Panc1 (cell line): ENCODE measurements around the gene MTCH1.

ENCODE experiments used
- CTCF ChIP-seq: fragments of 450-650 bp; IDR thresholded peaks from 2 replicates; pipeline ENCODE4 v1.5.1; 2017; ENCODE audit warnings: mild to moderate bottlenecking
- POLR2AphosphoS5 ChIP-seq: IDR thresholded peaks from 2 replicates; pipeline ENCODE4 v1.6.1; 2012; ENCODE audit warnings: mild to moderate bottlenecking, low read depth, low read length, moderate library complexity
- REST ChIP-seq, 2 experiments: IDR thresholded peaks; 2 replicates each; pipeline ENCODE4 v1.6.1; 2011 to 2012; ENCODE audit warnings: low read depth in 2 of 2, control low read depth in 1 of 2, low read length in 1 of 2, mild to moderate bottlenecking in 1 of 2, moderate library complexity in 1 of 2; ENCODE audit not compliant: insufficient read depth in 1 of 2
- SIN3A ChIP-seq: IDR thresholded peaks from 2 replicates; pipeline ENCODE4 v1.6.1; 2012; ENCODE audit warnings: low read depth, mild to moderate bottlenecking, low read length, moderate library complexity, borderline replicate concordance; ENCODE audit not compliant: insufficient read depth
- TCF7L2 ChIP-seq: IDR thresholded peaks from 2 replicates; pipeline ENCODE4 v1.6.1; 2011; ENCODE audit warnings: mild to moderate bottlenecking, low read depth, low read length, inconsistent platforms

- TF ChIP-seq CTCF (no peak), SIN3A (no peak), REST (IDR thresholded peaks at IDR 0.05; ENCODE audit: insufficient read depth in 1 of 2, low read depth in 2 of 2, low read length in 1 of 2) (no peak), POLR2AphosphoS5 (no peak), TCF7L2 (no peak)
Measured at GRCh38 chr6:36976509-36976908, 9.5 kb downstream of the MTCH1 start.
